HEK293 (cell line): Measurements from ENCODE around the gene EXOC1.

Source experiments
- ZNF133 ChIP-seq: fragments of 450-650 bp; formaldehyde crosslinking; IDR thresholded peaks from 2 replicates; pipeline ENCODE4 v1.5.1; 2016; ENCODE audit warnings: missing biosample characterization, missing genetic modification characterization
- ZNF248 ChIP-seq: fragments of 450-650 bp; formaldehyde crosslinking; IDR thresholded peaks from 2 replicates; pipeline ENCODE4 v1.5.1; 2017; ENCODE audit warnings: missing biosample characterization, missing genetic modification characterization
- ZNF354C ChIP-seq: fragments of 450-650 bp; formaldehyde crosslinking; IDR thresholded peaks from 2 replicates; pipeline ENCODE4 v1.5.1; 2016; ENCODE audit warnings: missing biosample characterization, missing genetic modification characterization, low read depth, borderline replicate concordance
- TF ChIP-seq, protein P1 (sequence below): fragments of 450-650 bp; formaldehyde crosslinking; IDR thresholded peaks from 2 replicates; pipeline ENCODE4 v1.5.1; 2016; ENCODE audit warnings: missing biosample characterization, missing genetic modification characterization

DNA sequence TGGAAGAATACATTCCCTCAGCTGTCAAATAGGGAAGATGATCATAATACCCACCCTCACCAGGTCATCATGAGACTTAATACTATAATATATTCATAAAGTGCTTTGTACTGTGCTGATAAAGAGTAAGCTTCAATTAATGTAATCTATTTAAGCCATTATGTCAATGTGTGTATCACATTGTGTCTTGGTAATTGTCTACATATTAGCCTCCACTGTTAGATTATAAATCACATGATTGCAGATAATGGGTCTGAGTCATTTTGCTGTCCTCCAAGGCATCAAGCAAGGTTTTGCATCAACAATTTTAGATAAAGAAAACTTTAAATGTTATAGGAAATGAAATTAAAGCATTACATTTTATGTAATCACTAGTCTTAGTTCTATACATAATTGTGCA, 50.1 kb downstream of the EXOC1 start:
- TF ChIP-seq, protein P1, sequence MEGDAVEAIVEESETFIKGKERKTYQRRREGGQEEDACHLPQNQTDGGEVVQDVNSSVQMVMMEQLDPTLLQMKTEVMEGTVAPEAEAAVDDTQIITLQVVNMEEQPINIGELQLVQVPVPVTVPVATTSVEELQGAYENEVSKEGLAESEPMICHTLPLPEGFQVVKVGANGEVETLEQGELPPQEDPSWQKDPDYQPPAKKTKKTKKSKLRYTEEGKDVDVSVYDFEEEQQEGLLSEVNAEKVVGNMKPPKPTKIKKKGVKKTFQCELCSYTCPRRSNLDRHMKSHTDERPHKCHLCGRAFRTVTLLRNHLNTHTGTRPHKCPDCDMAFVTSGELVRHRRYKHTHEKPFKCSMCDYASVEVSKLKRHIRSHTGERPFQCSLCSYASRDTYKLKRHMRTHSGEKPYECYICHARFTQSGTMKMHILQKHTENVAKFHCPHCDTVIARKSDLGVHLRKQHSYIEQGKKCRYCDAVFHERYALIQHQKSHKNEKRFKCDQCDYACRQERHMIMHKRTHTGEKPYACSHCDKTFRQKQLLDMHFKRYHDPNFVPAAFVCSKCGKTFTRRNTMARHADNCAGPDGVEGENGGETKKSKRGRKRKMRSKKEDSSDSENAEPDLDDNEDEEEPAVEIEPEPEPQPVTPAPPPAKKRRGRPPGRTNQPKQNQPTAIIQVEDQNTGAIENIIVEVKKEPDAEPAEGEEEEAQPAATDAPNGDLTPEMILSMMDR (tag by site-specific recombination): no peak
- TF ChIP-seq ZNF133 (tag by site-specific recombination) (no peak), ZNF354C (tag by site-specific recombination) (no peak), ZNF248 (no peak)
